ENCODE results near the gene ADA. TPM values are rescaled to one million over a fixed set of nuclear protein-coding genes. Genes with fewer than 3 reads are reported as not detected.

The ADA gene
- total and polyA plus RNA-seq, 2 of the 13 experiments (the other 11 are each of a cell fraction or from before 2014, with no cell fraction given), result 2.5 to 11.3 TPM

GRCh38 chr20:44609516-44610312 is 41.8 kb downstream of the ADA start (continued):
- TF ChIP-seq PBX3 (CRISPR knock-in tag; IDR thresholded peaks at IDR 0.05; ENCODE audit: borderline replicate concordance) (no peak), ZGPAT (CRISPR knock-in tag; IDR thresholded peaks at IDR 0.05) (peak; percentile 93), ZNF720 (CRISPR knock-in tag; IDR thresholded peaks at IDR 0.05) (0 out of 2 replicates have a peak, but pooled peaks have one; percentile 9), RXRA (CRISPR knock-in tag; IDR thresholded peaks at IDR 0.05) (peak; percentile 94), STAT5B (CRISPR knock-in tag; IDR thresholded peaks at IDR 0.05) (no peak; the same call in 1 of the 2 replicates), POGZ (CRISPR knock-in tag; IDR thresholded peaks at IDR 0.05) (peak; percentile 68; the same call in 1 of the 2 replicates), ZFP90 (CRISPR knock-in tag; IDR thresholded peaks at IDR 0.05; ENCODE audit: borderline replicate concordance) (peak; percentile 78; the same call in 1 of the 2 replicates), ZNF784 (CRISPR knock-in tag; IDR thresholded peaks at IDR 0.05; ENCODE audit: borderline replicate concordance) (peak; percentile 97), RELA (CRISPR knock-in tag; IDR thresholded peaks at IDR 0.05) (no peak; the same call in 1 of the 2 replicates), ARNTL (CRISPR knock-in tag; IDR thresholded peaks at IDR 0.05) (peak; percentile 88), ZHX1 (CRISPR knock-in tag; IDR thresholded peaks at IDR 0.05; ENCODE audit: low read depth) (peak; percentile 82; the same call in 1 of the 2 replicates), ZSCAN5A (CRISPR knock-in tag; IDR thresholded peaks at IDR 0.05; ENCODE audit: borderline replicate concordance) (no peak; the same call in 1 of the 2 replicates), ZNF101 (CRISPR knock-in tag; IDR thresholded peaks at IDR 0.05; ENCODE audit: borderline replicate concordance, low read depth) (no peak), DRAP1 (CRISPR knock-in tag; IDR thresholded peaks at IDR 0.05) (peak; percentile 86), ZNF713 (CRISPR knock-in tag; IDR thresholded peaks at IDR 0.05) (no peak), KLF12 (CRISPR knock-in tag; IDR thresholded peaks at IDR 0.05; ENCODE audit: borderline replicate concordance) (peak; percentile 61), SIX1 (CRISPR knock-in tag; IDR thresholded peaks at IDR 0.05; ENCODE audit: borderline replicate concordance) (no peak; the same call in 1 of the 2 replicates), E2F1 (CRISPR knock-in tag; IDR thresholded peaks at IDR 0.05) (no peak), HDAC2 (CRISPR knock-in tag; IDR thresholded peaks at IDR 0.05) (peak; percentile 77)

Measured in HepG2 (cell line).